K562 (cell line): ENCODE data around the gene SP2. TPM values are rescaled to one million over a fixed set of nuclear protein-coding genes. Genes with fewer than 3 reads are reported as not detected.

Experiments
- CBX2 ChIP-seq: fragments of 200-600 bp; sonication (generic); IDR thresholded peaks from one replicate; pipeline ENCODE4 v1.6.1; 2012; ENCODE audit warnings: mild to moderate bottlenecking, low read length, inconsistent platforms; ENCODE audit not compliant: insufficient read depth, poor library complexity, severe bottlenecking
- CHCHD3 ChIP-seq: fragments of 250-450 bp; sonication (Bioruptor Pico); IDR thresholded peaks from 2 replicates; pipeline ENCODE4 v2.1.2; 2022; ENCODE audit warnings: mild to moderate bottlenecking
- CHD7 ChIP-seq: fragments of 200-600 bp; sonication (generic); IDR thresholded peaks from one replicate; pipeline ENCODE4 v1.6.1; 2012; ENCODE audit warnings: mild to moderate bottlenecking, low read depth, low read length, inconsistent platforms
- ETV1 ChIP-seq: fragments of 450-650 bp; conservative IDR thresholded peaks from 2 replicates; pipeline ENCODE4 v1.6.1; 2016; ENCODE audit warnings: missing genetic modification characterization, control low read depth, low read depth, missing compliant biosample characterization
- ETV5 ChIP-seq: sonication (generic); formaldehyde crosslinking; IDR thresholded peaks from 2 replicates; pipeline ENCODE4 v1.4.0; 2020; ENCODE audit warnings: low read depth, mild to moderate bottlenecking, missing genetic modification reagents
- MNT ChIP-seq, 2 experiments: fragments of 450-650 bp; conservative IDR thresholded peaks; 2 replicates each; pipeline ENCODE4 v1.6.1; 2017; ENCODE audit warnings: mild to moderate bottlenecking in 2 of 2, moderate library complexity in 2 of 2
- MYNN ChIP-seq, 2 experiments: sonication (generic); formaldehyde crosslinking in 1 of 2; IDR thresholded peaks; 2 replicates each; pipeline versions ENCODE4 v1.5.0 to v1.6.1; 2016 to 2020; ENCODE audit warnings: antibody characterized with exemption in 1 of 2, missing genetic modification reagents in 1 of 2
- NCOR1 ChIP-seq: fragments of 450-650 bp; IDR thresholded peaks from 2 replicates; pipeline ENCODE4 v1.6.1; 2016; ENCODE audit warnings: mild to moderate bottlenecking, moderate library complexity
- RUNX1 ChIP-seq: sonication (generic); IDR thresholded peaks from 2 replicates; pipeline ENCODE4 v1.6.1; 2016; ENCODE audit warnings: antibody characterized with exemption, low read depth
- SUPT5H ChIP-seq: fragments of 450-650 bp; IDR thresholded peaks from 2 replicates; pipeline ENCODE4 v1.6.1; 2016
- ZKSCAN1 ChIP-seq: fragments of 150-350 bp; IDR thresholded peaks from 2 replicates; pipeline ENCODE4 v1.6.1; 2016; ENCODE audit warnings: low read depth, low read length
- ZNF133 ChIP-seq: fragments of 250-450 bp; sonication (Bioruptor Pico); IDR thresholded peaks from 2 replicates; pipeline ENCODE4 v1.4.0; 2020; ENCODE audit warnings: mild to moderate bottlenecking
- ZNF280A ChIP-seq: fragments of 450-650 bp; IDR thresholded peaks from 2 replicates; pipeline ENCODE4 v1.6.1; 2018; ENCODE audit warnings: mild to moderate bottlenecking, low read depth; ENCODE audit not compliant: partially characterized antibody
- polyA plus RNA-seq, 8 experiments: library from polyadenylated mRNA; depleted of rRNA in 4 of 8; stranded (reverse) in 5 of 8; unstranded in 3 of 8; fragments of >200 nt; fragmentation: Nextera tagmentation in 2 of 8; fragmentation: Illumina TruSeq in 1 of 8; extraction: Ambion mirVana in 2 of 8; extraction: Trizol in 1 of 8; gene quantifications; 2 replicates each; pipeline versions ENCODE4 v1.2.1 to v1.2.3, GENCODE V29; 2011 to 2014; ENCODE audit warnings: inconsistent platforms in 1 of 8, missing spikeins in 1 of 8
- total RNA-seq, 7 experiments: library from RNA; depleted of rRNA in 6 of 7; stranded (reverse); fragments of >200 nt in 6 of 7; fragmentation: Illumina TruSeq in 2 of 7; extraction: Trizol in 2 of 7; gene quantifications; 2 replicates each; pipeline versions ENCODE4 v1.2.1 to v1.2.3, GENCODE V29; 2011 to 2021; ENCODE audit warnings: low replicate concordance in 1 of 7

Gene SP2
- total and polyA plus RNA-seq, 9 of the 15 experiments (the other 6 are each of a cell fraction or from before 2014, with no cell fraction given) = 0.77 to 22.3 (median 2.3) TPM

- TF ChIP-seq CHD7 = no peak
- TF ChIP-seq CHCHD3 (CRISPR knock-in tag) = no peak
- TF ChIP-seq MNT (conservative IDR thresholded peaks at IDR 0.05) = no peak
- TF ChIP-seq MYNN (IDR thresholded peaks at IDR 0.05) = no peak
- no peak for TF ChIP-seq MYNN (CRISPR knock-in tag; IDR thresholded peaks at IDR 0.05)
- no peak for TF ChIP-seq ZKSCAN1
- peak; percentile 62 for TF ChIP-seq ETV1 (tag)
- no peak for TF ChIP-seq ZNF280A
- peak; percentile 56; the same call in 1 of the 2 replicates for TF ChIP-seq ETV5 (CRISPR knock-in tag)
- TF ChIP-seq CBX2 = no peak
- no peak for TF ChIP-seq SUPT5H
- TF ChIP-seq ZNF133 = no peak
- TF ChIP-seq RUNX1 = no peak
- no peak for TF ChIP-seq NCOR1
Measured at GRCh38 chr17:47949197-47949759, 53.2 kb downstream of the SP2 start (continued).
